Testis (tissue), 3 donors: ENCODE measurements around the gene CCDC54. TPM values are rescaled to one million over a fixed set of nuclear protein-coding genes. Genes with fewer than 3 reads are reported as not detected.

Experiments used
- DNase-seq: peaks from one replicate; pipeline ENCODE4 v3.0.0-alpha.2; 2019
- H3K27ac ChIP-seq, 2 donors: fragments of 200-600 bp; sonication (generic); one replicate each; pipeline ENCODE4 v1.5.1; 2019
- H3K27me3 ChIP-seq: fragments of 200-600 bp; sonication (generic); one replicate; pipeline ENCODE4 v1.5.1; 2019
- H3K36me3 ChIP-seq: fragments of 200-600 bp; sonication (generic); one replicate; pipeline ENCODE4 v1.5.1; 2017; ENCODE audit warnings: low read depth; ENCODE audit errors: missing control alignments
- H3K4me1 ChIP-seq: fragments of 200-600 bp; sonication (generic); one replicate; pipeline ENCODE4 v1.5.1; 2019
- H3K4me3 ChIP-seq, 2 donors: fragments of 200-600 bp; sonication (generic); one replicate each; pipeline ENCODE4 v1.5.1; 2017 to 2019
- H3K9me3 ChIP-seq: fragments of 200-600 bp; sonication (generic); one replicate; pipeline ENCODE4 v1.5.1; 2017
- POLR2A ChIP-seq: fragments of 450-650 bp; IDR thresholded peaks from one replicate; pipeline ENCODE4 v1.6.1; 2017; ENCODE audit warnings: antibody characterized with exemption, mild to moderate bottlenecking, moderate library complexity
- WGBS, 2 donors: methylation state at CpG; one replicate each; pipeline ENCODE4 v1.1.5; 2018; 5-methylcytosine and 5-hydroxymethylcytosine counted together
- intact Hi-C: fragments of 100-400 bp; cut with DNase I; formaldehyde crosslinking; loops from one replicate; pipeline ENCODE4 v1.15.1; 2023; ENCODE audit warnings: low total_unique reads
- polyA plus RNA-seq: library from polyadenylated mRNA; stranded (reverse); fragments of 350-450 nt; fragmentation: Illumina TruSeq; extraction: RNeasy Lipid Tissue Mini Kit (QIAGEN cat#74804); gene quantifications from one replicate; pipeline ENCODE4 v1.2.3, GENCODE V29; 2014; ENCODE audit warnings: low read depth, low replicate concordance; ENCODE audit not compliant: insufficient read depth
- total RNA-seq, 2 donors: library from RNA; depleted of rRNA; stranded (reverse); fragments of >200 nt; gene quantifications; one replicate each; pipeline ENCODE4 v1.2.3, GENCODE V29; 2016
- TF ChIP-seq, protein P1 (sequence below), 3 experiments: fragments of 450-650 bp in 2 of 3; fragments of 200-600 bp in 1 of 3; sonication (generic) in 1 of 3; IDR thresholded peaks; one replicate each; pipeline ENCODE4 v1.5.1; 2016 to 2019; ENCODE audit warnings: antibody characterized with exemption in 3 of 3, mild to moderate bottlenecking in 2 of 3, moderate library complexity in 1 of 3

CCDC54 gene
- total and polyA plus RNA-seq, 3 donors from 2014 or later: 33.9 to 112 (median 107) TPM

DNA sequence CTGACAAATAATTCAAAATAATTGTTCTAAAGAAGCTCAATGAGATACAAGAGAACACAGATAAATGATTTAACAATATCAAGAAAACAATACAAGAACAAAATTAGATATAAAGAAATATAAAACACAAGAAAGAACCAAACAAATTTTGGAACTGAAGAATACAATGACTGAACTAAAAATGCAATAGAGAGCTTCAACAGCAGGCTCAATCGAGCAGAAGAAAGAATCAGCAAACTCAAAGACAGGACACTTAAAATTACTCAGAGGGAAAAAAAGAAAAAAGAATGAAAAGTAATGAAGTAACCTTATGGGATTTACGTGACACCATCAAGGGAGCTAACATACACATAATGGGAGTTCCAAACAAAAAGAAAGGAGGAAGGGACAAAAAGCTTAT lies 32.1 kb downstream of the CCDC54 start:
- TF ChIP-seq POLR2A: no peak
- TF ChIP-seq, protein P1, sequence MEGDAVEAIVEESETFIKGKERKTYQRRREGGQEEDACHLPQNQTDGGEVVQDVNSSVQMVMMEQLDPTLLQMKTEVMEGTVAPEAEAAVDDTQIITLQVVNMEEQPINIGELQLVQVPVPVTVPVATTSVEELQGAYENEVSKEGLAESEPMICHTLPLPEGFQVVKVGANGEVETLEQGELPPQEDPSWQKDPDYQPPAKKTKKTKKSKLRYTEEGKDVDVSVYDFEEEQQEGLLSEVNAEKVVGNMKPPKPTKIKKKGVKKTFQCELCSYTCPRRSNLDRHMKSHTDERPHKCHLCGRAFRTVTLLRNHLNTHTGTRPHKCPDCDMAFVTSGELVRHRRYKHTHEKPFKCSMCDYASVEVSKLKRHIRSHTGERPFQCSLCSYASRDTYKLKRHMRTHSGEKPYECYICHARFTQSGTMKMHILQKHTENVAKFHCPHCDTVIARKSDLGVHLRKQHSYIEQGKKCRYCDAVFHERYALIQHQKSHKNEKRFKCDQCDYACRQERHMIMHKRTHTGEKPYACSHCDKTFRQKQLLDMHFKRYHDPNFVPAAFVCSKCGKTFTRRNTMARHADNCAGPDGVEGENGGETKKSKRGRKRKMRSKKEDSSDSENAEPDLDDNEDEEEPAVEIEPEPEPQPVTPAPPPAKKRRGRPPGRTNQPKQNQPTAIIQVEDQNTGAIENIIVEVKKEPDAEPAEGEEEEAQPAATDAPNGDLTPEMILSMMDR (IDR thresholded peaks at IDR 0.05): no peak
- intact Hi-C loops: no loop called here
- WGBS, 2 donors: 80 to 91% methylated on average over 2 of the region's 2 CpGs

DNA sequence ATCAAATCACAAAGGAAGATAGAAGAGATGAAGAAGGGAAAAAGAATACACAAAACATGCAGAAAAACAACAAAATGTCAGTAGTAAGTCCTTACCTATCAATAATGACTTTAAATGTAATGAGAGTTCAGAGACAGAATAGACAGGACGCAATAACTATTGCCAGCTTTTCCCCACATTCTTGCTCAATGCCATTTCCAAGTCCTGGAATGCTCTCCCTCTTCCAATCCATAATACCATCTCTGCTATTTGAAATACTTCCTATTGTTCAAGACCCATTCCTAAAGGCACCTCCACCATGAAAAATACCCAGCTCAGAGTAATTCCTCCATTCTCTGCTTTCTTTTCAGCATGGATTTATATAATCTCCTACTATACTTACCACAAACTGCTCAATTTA lies 33.4 kb downstream of the CCDC54 start:
- Histone ChIP-seq H3K36me3 (no peaks in the 10 kb centered on the region), H3K4me3 (no peak overlapping the region), H3K27ac (no peak overlapping the region), H3K9me3 (no peaks in the 10 kb centered on the region), H3K27me3 (no peaks in the 10 kb centered on the region), H3K4me1 (no peaks in the 10 kb centered on the region)
- intact Hi-C loops: no loop called here
- no peak for DNase-seq
- TF ChIP-seq, protein P1 (IDR thresholded peaks at IDR 0.05): no peak
- no peak for TF ChIP-seq POLR2A
- 83 to 87% methylated on average over 1 of the region's 1 CpG for WGBS, 2 donors

More for the DNA sequence above, 32.1 kb downstream of the CCDC54 start:
- Histone ChIP-seq H3K27me3 (no peaks in the 10 kb centered on the region), H3K27ac (no peak overlapping the region), H3K9me3 (no peaks in the 10 kb centered on the region), H3K4me1 (no peaks in the 10 kb centered on the region), H3K36me3 (no peaks in the 10 kb centered on the region), H3K4me3 (no peak overlapping the region)
- no peak for DNase-seq

DNA sequence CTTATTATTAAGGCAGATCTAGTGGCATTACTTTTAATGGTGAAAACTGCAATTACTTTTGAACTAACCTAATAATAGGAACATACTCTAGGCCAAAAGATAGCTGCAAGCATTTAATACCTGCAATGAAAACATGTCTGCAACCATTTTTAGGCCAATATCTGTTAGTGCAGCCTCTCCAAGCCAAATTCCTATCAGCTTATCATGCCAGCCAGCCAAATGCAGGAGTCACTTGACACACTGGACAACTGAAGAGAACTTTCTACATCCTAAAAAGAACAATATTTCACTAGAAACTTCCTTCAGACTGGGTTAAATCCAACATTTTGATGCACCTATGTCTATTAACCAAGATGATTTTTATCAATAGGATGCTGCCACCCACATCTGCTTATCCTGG lies 33.8 kb downstream of the CCDC54 start:
- no peaks in the 10 kb centered on the region for H3K36me3 ChIP-seq
- DNase-seq: no peak
- H3K9me3 ChIP-seq: no peaks in the 10 kb centered on the region
- no peak overlapping the region for H3K27ac ChIP-seq
- H3K4me3 ChIP-seq: no peak overlapping the region
- H3K4me1 ChIP-seq: no peaks in the 10 kb centered on the region
- intact Hi-C loops: no loop called here
- no peak for TF ChIP-seq POLR2A
- TF ChIP-seq, protein P1 (IDR thresholded peaks at IDR 0.05): no peak
- H3K27me3 ChIP-seq: no peaks in the 10 kb centered on the region

DNA sequence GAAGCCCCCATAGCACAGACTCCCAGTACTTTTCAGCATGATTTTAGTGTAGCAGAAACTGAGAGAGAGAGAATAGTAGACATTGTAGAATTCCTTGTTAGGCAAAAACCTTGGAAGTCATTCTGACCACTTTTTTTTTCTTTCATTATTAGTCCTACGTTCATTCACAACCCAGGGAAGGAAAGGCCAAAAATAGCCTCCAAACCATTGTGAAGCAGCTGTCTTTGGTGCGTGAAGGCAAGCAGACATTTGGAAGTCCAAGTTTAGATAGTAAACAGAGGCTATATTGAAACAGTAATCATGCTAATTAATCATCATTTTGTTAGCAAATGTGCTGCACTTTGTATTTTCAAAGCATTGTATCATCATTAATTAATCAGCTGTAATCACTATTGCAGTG lies 34.5 kb downstream of the CCDC54 start:
- no peak for TF ChIP-seq POLR2A
- TF ChIP-seq, protein P1 (IDR thresholded peaks at IDR 0.05): no peak
- Histone ChIP-seq H3K27ac (no peak overlapping the region), H3K4me3 (no peak overlapping the region), H3K36me3 (no peaks in the 10 kb centered on the region), H3K9me3 (no peaks in the 10 kb centered on the region), H3K27me3 (no peaks in the 10 kb centered on the region), H3K4me1 (no peaks in the 10 kb centered on the region)
- DNase-seq: no peak
- intact Hi-C loops: no loop called here
- 59 to 68% methylated on average over 2 of the region's 2 CpGs for WGBS, 2 donors

DNA sequence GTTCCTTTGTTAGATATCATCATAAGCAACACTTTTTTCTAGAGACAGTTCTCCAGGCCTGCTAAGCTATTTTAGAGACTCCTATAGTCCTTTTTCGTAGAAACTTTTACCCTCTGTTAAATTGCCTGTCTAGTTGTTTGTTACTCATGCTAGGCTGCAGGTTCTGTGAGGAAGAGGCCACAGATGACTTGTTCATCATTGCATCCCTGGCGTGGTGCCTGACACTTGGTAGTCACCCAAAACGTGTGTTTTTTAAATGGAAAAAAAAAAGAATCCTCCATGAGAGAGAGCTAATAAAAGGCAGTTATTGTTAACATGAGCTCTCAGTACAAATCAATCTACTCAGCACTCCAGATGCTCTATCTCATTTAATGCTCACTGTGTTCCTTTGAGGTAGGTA lies 35.1 kb downstream of the CCDC54 start:
- Histone ChIP-seq H3K4me1 (no peaks in the 10 kb centered on the region), H3K36me3 (no peaks in the 10 kb centered on the region), H3K27me3 (no peaks in the 10 kb centered on the region), H3K4me3 (no peak overlapping the region), H3K27ac (no peak overlapping the region), H3K9me3 (no peaks in the 10 kb centered on the region)
- no peak for TF ChIP-seq POLR2A
- TF ChIP-seq, protein P1 (IDR thresholded peaks at IDR 0.05): no peak
- DNase-seq: no peak
- intact Hi-C loops: no loop called here
- WGBS, 2 donors: 67 to 71% methylated on average over 3 of the region's 3 CpGs
